NCI-H1417 treated with DMSO at 0.1 percent for 48 hours (cell line): Measurements from ENCODE around the gene NKD1.
"Not testable (repeated sequence)": the region's sequence is repeated elsewhere in the genome, so short reads cannot be mapped to it uniquely, and the experiment has no call there.

ENCODE experiments used
- DNase-seq: peaks from one replicate; lab custom pipeline; 2025; lab: John Stamatoyannopoulos, UW

The NKD1 gene

GRCh38 chr16:50579373-50579772, 31.2 kb downstream of the NKD1 start:
- DNase-seq: not testable (repeated sequence)

GRCh38 chr16:50580180-50580798, 32.1 kb downstream of the NKD1 start:
- DNase-seq: no peak

- DNase-seq: no peak
Observed at GRCh38 chr16:50581845-50582244, 33.6 kb downstream of the NKD1 start.

- no peak for DNase-seq
Observed at GRCh38 chr16:50583211-50583610, 35.0 kb downstream of the NKD1 start.

GRCh38 chr16:50584033-50584722, 36.0 kb downstream of the NKD1 start:
- no peak for DNase-seq

- DNase-seq: no peak
Observed at GRCh38 chr16:50585331-50585776, 37.2 kb downstream of the NKD1 start.

GRCh38 chr16:50587543-50587942, 39.3 kb downstream of the NKD1 start:
- no peak for DNase-seq

GRCh38 chr16:50588276-50588675, 40.1 kb downstream of the NKD1 start:
- DNase-seq: no peak

GRCh38 chr16:50591209-50591608, 43.0 kb downstream of the NKD1 start:
- no peak for DNase-seq

GRCh38 chr16:50591800-50592771, 43.9 kb downstream of the NKD1 start:
- no peak for DNase-seq

GRCh38 chr16:50592996-50593395, 44.8 kb downstream of the NKD1 start:
- DNase-seq: no peak

GRCh38 chr16:50593410-50594150, 45.4 kb downstream of the NKD1 start:
- no peak for DNase-seq

- DNase-seq: no peak
Observed at GRCh38 chr16:50594308-50595260, 46.4 kb downstream of the NKD1 start.

GRCh38 chr16:50595859-50596258, 47.7 kb downstream of the NKD1 start:
- no peak for DNase-seq

- no peak for DNase-seq
Observed at GRCh38 chr16:50596762-50597450, 48.7 kb downstream of the NKD1 start.

- no peak for DNase-seq
Observed at GRCh38 chr16:50597563-50598255, 49.5 kb downstream of the NKD1 start.

GRCh38 chr16:50598256-50598894, 50.2 kb downstream of the NKD1 start:
- DNase-seq: no peak

- DNase-seq: no peak
Observed at GRCh38 chr16:50598936-50599361, 50.8 kb downstream of the NKD1 start.

GRCh38 chr16:50599494-50599893, 51.3 kb downstream of the NKD1 start:
- no peak for DNase-seq
